ENCODE measurements around the gene CHST6. TPM values are rescaled to one million over a fixed set of nuclear protein-coding genes. Genes with fewer than 3 reads are reported as not detected.

The CHST6 gene
- total and polyA plus RNA-seq, 2 donors from 2014 or later, result 0.04 to 0.79 TPM

GRCh38 chr16:75537776-75538175 is 42.5 kb upstream of the CHST6 start:
- Histone ChIP-seq H3K4me3 (ENCODE audit: low read length in 3 of 3) (no peak overlapping the region), H3K27me3 (ENCODE audit: control insufficient read depth, insufficient read depth, low read length) (no peaks in the 10 kb centered on the region), H3K9ac (ENCODE audit: low read length in 3 of 3) (no peak overlapping the region), H3K9me3 (ENCODE audit: control insufficient read depth in 2 of 3, insufficient read depth in 1 of 3, low read length in 3 of 3) (no peaks in the 10 kb centered on the region), H3K27ac (ENCODE audit: low read depth in 2 of 2, low read length in 2 of 2) (no peak overlapping the region), H3K36me3 (ENCODE audit: control insufficient read depth in 2 of 3, insufficient read depth in 3 of 3, low read length in 3 of 3) (no peaks in the 10 kb centered on the region), H3K4me1 (ENCODE audit: control insufficient read depth in 2 of 3, insufficient read depth in 2 of 3, low read depth in 1 of 3, low read length in 3 of 3) (no peaks in the 10 kb centered on the region)
- no peak for FAIRE-seq
- no peak for DNase-seq
- intact Hi-C loops (cut with DNase I), result no loop called here
- TF ChIP-seq, protein P1, sequence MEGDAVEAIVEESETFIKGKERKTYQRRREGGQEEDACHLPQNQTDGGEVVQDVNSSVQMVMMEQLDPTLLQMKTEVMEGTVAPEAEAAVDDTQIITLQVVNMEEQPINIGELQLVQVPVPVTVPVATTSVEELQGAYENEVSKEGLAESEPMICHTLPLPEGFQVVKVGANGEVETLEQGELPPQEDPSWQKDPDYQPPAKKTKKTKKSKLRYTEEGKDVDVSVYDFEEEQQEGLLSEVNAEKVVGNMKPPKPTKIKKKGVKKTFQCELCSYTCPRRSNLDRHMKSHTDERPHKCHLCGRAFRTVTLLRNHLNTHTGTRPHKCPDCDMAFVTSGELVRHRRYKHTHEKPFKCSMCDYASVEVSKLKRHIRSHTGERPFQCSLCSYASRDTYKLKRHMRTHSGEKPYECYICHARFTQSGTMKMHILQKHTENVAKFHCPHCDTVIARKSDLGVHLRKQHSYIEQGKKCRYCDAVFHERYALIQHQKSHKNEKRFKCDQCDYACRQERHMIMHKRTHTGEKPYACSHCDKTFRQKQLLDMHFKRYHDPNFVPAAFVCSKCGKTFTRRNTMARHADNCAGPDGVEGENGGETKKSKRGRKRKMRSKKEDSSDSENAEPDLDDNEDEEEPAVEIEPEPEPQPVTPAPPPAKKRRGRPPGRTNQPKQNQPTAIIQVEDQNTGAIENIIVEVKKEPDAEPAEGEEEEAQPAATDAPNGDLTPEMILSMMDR (IDR thresholded peaks at IDR 0.05; ENCODE audit: borderline replicate concordance, extremely low read depth, insufficient read depth), result no peak

GRCh38 chr16:75535901-75536300 is 40.7 kb upstream of the CHST6 start, which contains the start of gene CHST5:
CHST5 (minus strand) TSS chr16:75536108; CDS start chr16:75530384, 5,724 bp downstream.
- DNase-seq, result no peak
- Histone ChIP-seq H3K4me1 (ENCODE audit: control insufficient read depth in 2 of 3, insufficient read depth in 2 of 3, low read depth in 1 of 3, low read length in 3 of 3) (no peaks in the 10 kb centered on the region), H3K9me3 (ENCODE audit: control insufficient read depth in 2 of 3, insufficient read depth in 1 of 3, low read length in 3 of 3) (no peaks in the 10 kb centered on the region), H3K9ac (ENCODE audit: low read length in 3 of 3) (no peak within 1 kb of the TSS), H3K27me3 (ENCODE audit: control insufficient read depth, insufficient read depth, low read length) (no peaks in the 10 kb centered on the region), H3K36me3 (ENCODE audit: control insufficient read depth in 2 of 3, insufficient read depth in 3 of 3, low read length in 3 of 3) (no peaks in the 10 kb centered on the region), H3K4me3 (ENCODE audit: low read length in 3 of 3) (no peak within 1 kb of the TSS), H3K27ac (ENCODE audit: low read depth in 2 of 2, low read length in 2 of 2) (no peak within 1 kb of the TSS)
- TF ChIP-seq, protein P1 (IDR thresholded peaks at IDR 0.05; ENCODE audit: borderline replicate concordance, extremely low read depth, insufficient read depth), result no peak
- no peak for FAIRE-seq
- intact Hi-C loops (cut with DNase I), result no loop called here

- no peaks in the 10 kb centered on the region for H3K9me3 ChIP-seq (ENCODE audit: control insufficient read depth in 2 of 3, insufficient read depth in 1 of 3, low read length in 3 of 3)
- H3K4me1 ChIP-seq (ENCODE audit: control insufficient read depth in 2 of 3, insufficient read depth in 2 of 3, low read depth in 1 of 3, low read length in 3 of 3), result no peaks in the 10 kb centered on the region
- no peak for FAIRE-seq
- no peak overlapping the region for H3K9ac ChIP-seq (ENCODE audit: low read length in 3 of 3)
- no peaks in the 10 kb centered on the region for H3K36me3 ChIP-seq (ENCODE audit: control insufficient read depth in 2 of 3, insufficient read depth in 3 of 3, low read length in 3 of 3)
- H3K27me3 ChIP-seq (ENCODE audit: control insufficient read depth, insufficient read depth, low read length), result no peaks in the 10 kb centered on the region
- intact Hi-C loops (cut with DNase I), result no loop called here
- H3K4me3 ChIP-seq (ENCODE audit: low read length in 3 of 3), result no peak overlapping the region
- TF ChIP-seq, protein P1 (IDR thresholded peaks at IDR 0.05; ENCODE audit: borderline replicate concordance, extremely low read depth, insufficient read depth), result no peak
- DNase-seq, result peak in 2 of 5 donors; percentile 19 to 68
- H3K27ac ChIP-seq (ENCODE audit: low read depth in 2 of 2, low read length in 2 of 2), result no peak overlapping the region
Measured at GRCh38 chr16:75535211-75535843, 40.1 kb upstream of the CHST6 start.
